GM18502 (cell line): ENCODE results near the gene AJM1.

Source experiments
- ATAC-seq: cut with Tn5 transposase; IDR thresholded peaks from one replicate; pipeline ENCODE4 v1.9.1; 2021; ENCODE audit warnings: mild to moderate bottlenecking; ENCODE audit not compliant: unreplicated experiment, poor library complexity

AJM1 gene

DNA sequence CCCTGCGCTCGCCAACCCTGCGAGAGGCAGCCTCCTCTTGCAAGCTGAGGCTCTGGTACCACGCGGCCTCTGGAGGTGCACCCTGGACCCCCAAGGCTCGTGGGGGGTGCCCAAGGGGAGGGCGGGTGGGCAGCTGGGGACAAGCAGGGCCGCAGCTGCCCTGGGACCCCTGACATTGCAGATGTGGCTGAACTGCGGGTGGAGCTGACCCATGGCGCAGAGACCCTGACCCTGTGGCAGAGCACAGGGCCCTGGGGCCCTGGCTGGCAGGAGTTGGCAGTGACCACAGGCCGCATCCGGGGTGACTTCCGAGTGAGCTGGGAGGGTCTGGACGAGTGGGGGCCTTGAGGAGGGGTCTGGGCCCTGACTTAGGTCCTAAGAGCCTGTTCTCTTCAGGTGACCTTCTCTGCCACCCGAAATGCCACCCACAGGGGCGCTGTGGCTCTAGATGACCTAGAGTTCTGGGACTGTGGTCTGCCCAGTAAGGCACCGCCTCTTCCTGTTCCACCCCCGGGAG is 11.4 kb downstream of the AJM1 start:
- ATAC-seq: no peak

DNA sequence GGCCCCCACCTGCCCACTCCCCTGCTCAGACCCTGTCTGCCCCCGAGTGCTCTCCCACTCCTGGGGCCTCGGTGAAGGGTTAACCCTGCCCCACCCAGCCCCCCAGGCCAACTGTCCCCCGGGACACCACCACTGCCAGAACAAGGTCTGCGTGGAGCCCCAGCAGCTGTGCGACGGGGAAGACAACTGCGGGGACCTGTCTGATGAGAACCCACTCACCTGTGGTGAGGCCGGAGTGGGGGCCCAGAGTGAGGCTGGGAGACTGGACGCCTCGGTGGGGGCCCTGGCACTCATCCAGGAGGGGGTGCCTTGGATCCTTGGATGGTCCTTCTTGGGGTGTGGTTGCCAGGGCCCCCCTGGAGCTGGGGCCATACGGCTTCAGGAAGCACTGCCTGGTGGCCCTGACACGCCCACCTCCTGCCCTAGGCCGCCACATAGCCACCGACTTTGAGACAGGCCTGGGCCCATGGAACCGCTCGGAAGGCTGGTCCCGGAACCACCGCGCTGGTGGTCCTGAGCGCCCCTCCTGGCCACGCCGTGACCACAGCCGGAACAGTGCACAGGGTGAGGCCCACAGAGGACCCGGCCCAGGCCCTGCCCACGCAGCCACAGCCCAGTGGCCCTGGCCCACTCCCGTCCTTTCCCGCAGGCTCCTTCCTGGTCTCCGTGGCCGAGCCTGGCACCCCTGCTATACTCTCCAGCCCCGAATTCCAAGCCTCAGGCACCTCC is 12.0 kb downstream of the AJM1 start:
- ATAC-seq: no peak

- no peak for ATAC-seq
Measured at GRCh38 chr9:136854842-136855460, 12.7 kb downstream of the AJM1 start.

- ATAC-seq: no peak
Measured at GRCh38 chr9:136855461-136856078, 13.3 kb downstream of the AJM1 start.

- ATAC-seq: no peak
Measured at GRCh38 chr9:136856079-136856476, 13.8 kb downstream of the AJM1 start.

GRCh38 chr9:136856541-136857141 is 14.4 kb downstream of the AJM1 start:
- ATAC-seq: no peak

DNA sequence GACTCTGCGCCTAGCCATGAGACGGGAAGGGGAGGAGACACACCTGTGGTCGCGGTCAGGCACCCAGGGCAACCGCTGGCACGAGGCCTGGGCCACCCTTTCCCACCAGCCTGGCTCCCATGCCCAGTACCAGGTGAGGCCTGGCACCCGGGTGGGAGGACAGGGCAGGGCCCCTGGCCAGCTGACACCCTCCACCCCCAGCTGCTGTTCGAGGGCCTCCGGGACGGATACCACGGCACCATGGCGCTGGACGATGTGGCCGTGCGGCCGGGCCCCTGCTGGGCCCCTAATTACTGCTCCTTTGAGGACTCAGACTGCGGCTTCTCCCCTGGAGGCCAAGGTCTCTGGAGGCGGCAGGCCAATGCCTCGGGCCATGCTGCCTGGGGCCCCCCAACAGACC is 14.9 kb downstream of the AJM1 start:
- ATAC-seq: no peak

DNA sequence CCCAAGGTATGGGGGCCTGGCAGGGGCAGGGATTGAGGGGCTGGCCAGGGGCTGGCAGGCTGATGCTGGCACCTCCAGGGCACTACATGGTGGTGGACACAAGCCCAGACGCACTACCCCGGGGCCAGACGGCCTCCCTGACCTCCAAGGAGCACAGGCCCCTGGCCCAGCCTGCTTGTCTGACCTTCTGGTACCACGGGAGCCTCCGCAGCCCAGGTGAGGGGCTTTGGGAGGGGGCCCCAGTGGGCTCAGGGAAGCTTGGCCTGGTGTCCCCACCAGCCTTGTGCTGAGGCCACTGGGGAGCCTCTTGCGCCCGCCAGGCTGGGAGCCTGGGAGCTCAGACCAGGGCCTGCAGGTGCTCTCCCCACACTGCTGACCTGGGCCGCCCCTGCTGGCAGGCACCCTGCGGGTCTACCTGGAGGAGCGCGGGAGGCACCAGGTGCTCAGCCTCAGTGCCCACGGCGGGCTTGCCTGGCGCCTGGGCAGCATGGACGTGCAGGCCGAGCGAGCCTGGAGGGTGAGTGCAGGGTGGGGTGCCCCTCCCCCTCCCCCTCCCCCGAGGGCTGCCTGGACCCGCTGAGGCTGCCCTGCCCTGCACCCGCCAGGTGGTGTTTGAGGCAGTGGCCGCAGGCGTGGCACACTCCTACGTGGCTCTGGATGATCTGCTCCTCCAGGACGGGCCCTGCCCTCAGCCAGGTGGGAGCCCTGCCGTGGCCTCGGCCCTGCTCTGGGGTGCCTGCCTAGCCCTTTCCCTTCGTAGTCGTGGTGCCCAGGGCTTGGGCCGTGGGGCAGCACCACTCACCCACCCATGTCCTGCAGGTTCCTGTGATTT is 15.5 kb downstream of the AJM1 start:
- no peak for ATAC-seq

- ATAC-seq: no peak
Measured at GRCh38 chr9:136858452-136858843, 16.2 kb downstream of the AJM1 start.

DNA sequence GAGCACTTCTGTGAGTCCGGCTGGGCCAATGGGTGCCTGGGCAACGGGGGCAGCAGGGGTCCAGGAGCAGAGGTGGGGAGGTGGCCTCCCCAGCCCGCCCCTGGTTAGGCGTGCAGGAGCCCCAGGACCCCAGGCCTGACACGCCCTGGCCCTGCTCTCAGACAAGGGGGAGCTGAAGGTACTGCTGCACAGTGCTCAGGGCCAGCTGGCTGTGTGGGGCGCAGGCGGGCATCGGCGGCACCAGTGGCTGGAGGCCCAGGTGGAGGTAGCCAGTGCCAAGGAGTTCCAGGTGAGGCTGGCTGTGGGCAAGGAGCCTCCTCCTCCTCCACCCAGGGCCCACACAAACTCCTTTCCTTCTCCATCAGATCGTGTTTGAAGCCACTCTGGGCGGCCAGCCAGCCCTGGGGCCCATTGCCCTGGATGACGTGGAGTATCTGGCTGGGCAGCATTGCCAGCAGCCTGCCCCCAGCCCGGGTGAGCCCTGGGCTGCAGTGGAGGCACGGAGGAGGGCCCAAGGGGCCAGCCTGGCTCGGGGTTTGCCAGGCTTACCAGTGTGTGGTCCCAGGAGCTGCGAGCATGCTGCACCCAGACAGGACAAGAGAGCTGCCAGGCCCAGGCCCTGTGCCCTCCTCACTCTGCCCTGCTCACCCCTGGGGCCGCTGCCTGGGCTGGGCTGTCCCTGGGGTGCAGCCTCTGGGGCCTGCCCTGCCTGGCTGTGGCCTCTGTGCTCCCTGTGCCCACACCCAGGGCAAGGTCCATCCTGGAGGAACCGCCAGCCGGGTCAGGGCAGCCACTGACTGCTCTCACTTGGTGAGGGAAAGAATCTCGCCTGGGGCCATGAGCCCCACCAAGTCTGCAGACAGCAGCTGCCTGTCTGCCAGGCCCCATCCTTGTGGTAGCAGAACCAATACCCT is 16.8 kb downstream of the AJM1 start:
- no peak for ATAC-seq

- ATAC-seq: no peak
Measured at GRCh38 chr9:136860529-136860928, 18.3 kb downstream of the AJM1 start.

GRCh38 chr9:136860933-136861873 is 18.9 kb downstream of the AJM1 start:
- no peak for ATAC-seq

- no peak for ATAC-seq
Measured at GRCh38 chr9:136861874-136862457, 19.7 kb downstream of the AJM1 start.

GRCh38 chr9:136862849-136863622 is 20.8 kb downstream of the AJM1 start:
- ATAC-seq: no peak

GRCh38 chr9:136863623-136864273 is 21.5 kb downstream of the AJM1 start:
- no peak for ATAC-seq

- no peak for ATAC-seq
Measured at GRCh38 chr9:136865041-136865767, 22.9 kb downstream of the AJM1 start.
